ENCODE measurements around the gene EFCAB7. TPM values are rescaled to one million over a fixed set of nuclear protein-coding genes. Genes with fewer than 3 reads are reported as not detected.

EFCAB7 gene
- total and polyA plus RNA-seq, 2 of the 8 experiments (the other 6 are each of a cell fraction or from before 2014, with no cell fraction given), result 1.1 to 3.1 TPM

- no peak for FAIRE-seq
- Histone ChIP-seq H2BK5ac (ENCODE audit: low read depth, low read length) (peak overlapping the region; percentile 88; the same call in 1 of the 2 replicates), H2AFZ (ENCODE audit: low read length) (peak overlapping the region; percentile 92), H2BK20ac (ENCODE audit: low read length) (no peak overlapping the region), H3K27ac (ENCODE audit: low read depth, low read length) (no peak overlapping the region), H3K9me3 (ENCODE audit: insufficient read depth in 2 of 2, low read depth in 1 of 2, low read length in 1 of 2) (no peaks in the 10 kb centered on the region), H3K14ac (ENCODE audit: insufficient read length) (no peak overlapping the region), H4K91ac (replicated peaks; ENCODE audit: insufficient read length, low read length) (no peak overlapping the region), H3K23ac (ENCODE audit: insufficient read length) (no peak overlapping the region), H4K20me1 (replicated peaks in 1 of 2; ENCODE audit: control insufficient read depth in 1 of 2, insufficient read depth in 2 of 2, low read length in 2 of 2) (no peaks in the 10 kb centered on the region), H4K8ac (ENCODE audit: extremely low read depth, insufficient read depth, low read length) (no peak overlapping the region), H3K18ac (ENCODE audit: extremely low read depth, low read length) (no peak overlapping the region), H2BK120ac (replicated peaks; ENCODE audit: low read depth, low read length) (no peak overlapping the region), H3K4me2 (ENCODE audit: insufficient read depth in 1 of 2, low read depth in 2 of 2, low read length in 2 of 2) (peak overlapping the region; percentile 76 to 80), H3K79me2 (ENCODE audit: control insufficient read depth in 1 of 2, insufficient read depth in 2 of 2, low read length in 2 of 2) (peaks cover 0 to 21% of the 10 kb centered on the region in 2 experiments; a peak in 2 of 4 replicates), H4K5ac (ENCODE audit: insufficient read length, low read depth, low read length) (no peak overlapping the region), H3K79me1 (ENCODE audit: low read depth, low read length) (no peaks in the 10 kb centered on the region), H2BK15ac (ENCODE audit: low read length) (no peak overlapping the region), H2BK12ac (ENCODE audit: low read depth, low read length) (no peak overlapping the region), H3K9ac (replicated peaks in 1 of 4; ENCODE audit: extremely low read depth in 1 of 4, low read depth in 3 of 4, low read length in 3 of 4) (peak overlapping the region in 3 of 4 experiments; percentile 68 to 82 (median 81); a peak in 6 of 7 replicates), H3K4ac (replicated peaks; ENCODE audit: insufficient read length, low read depth, low read length) (no peak overlapping the region), H3K23me2 (ENCODE audit: low read depth, low read length) (peaks cover 7% of the 10 kb centered on the region; the same call in 1 of the 2 replicates), H3K36me3 (ENCODE audit: control insufficient read depth in 2 of 4, insufficient read depth in 4 of 4, low read length in 3 of 4) (no peaks in the 10 kb centered on the region; a peak in 1 of 8 replicates), H3K4me1 (replicated peaks in 1 of 4; ENCODE audit: control insufficient read depth in 3 of 4, insufficient read depth in 4 of 4, low read length in 3 of 4) (peaks cover 0 to 7% (median 0%) of the 10 kb centered on the region in 4 experiments; a peak in 2 of 7 replicates), H2AK5ac (ENCODE audit: low read depth, low read length) (no peak overlapping the region), H3K56ac (replicated peaks; ENCODE audit: insufficient read length, low read depth, low read length) (no peak overlapping the region), H3K4me3 (ENCODE audit: extremely low read depth in 1 of 4, insufficient read depth in 2 of 4, low read depth in 3 of 4, low read length in 4 of 4) (peak overlapping the region; percentile 80 to 94 (median 90)), H3K27me3 (replicated peaks in 1 of 4; ENCODE audit: control insufficient read depth in 3 of 4, extremely low read depth in 1 of 4, insufficient read depth in 3 of 4, low read length in 3 of 4) (no peaks in the 10 kb centered on the region)
- CTCF ChIA-PET (ENCODE audit: partially characterized antibody), result interaction anchor here (1.5 to 3.6 kb wide), 2 partner anchors 15 to 197 kb away, joined by 3 to 20 read pairs; no protein-coding TSS in a partner anchor
- WGBS, 2 experiments (ENCODE audit: extremely low coverage in 1 of 2, insufficient coverage in 1 of 2, insufficient read length in 1 of 2, insufficient replicate concordance in 2 of 2, low coverage in 1 of 2, low lambda C conversion rate in 2 of 2, missing lambda C conversion rate in 1 of 2), result 13% methylated on average over 11 of the region's 11 CpGs; no CpG with 5 or more reads in 1 of the 2 experiments
- POLR2A ChIA-PET (ENCODE audit: partially characterized antibody), result interaction anchor here (1.1 to 1.2 kb wide), 3 partner anchors 10 to 12 kb away, joined by 4 to 6 read pairs (median 4); no protein-coding TSS in a partner anchor
- TF ChIP-seq SP2 (IDR thresholded peaks at IDR 0.05; ENCODE audit: low read length) (no peak), E2F6 (IDR thresholded peaks at IDR 0.05) (no peak), EZH2 (IDR thresholded peaks at IDR 0.05; ENCODE audit: low read depth, low read length, severe bottlenecking) (no peak), RBBP5 (IDR thresholded peaks at IDR 0.05; ENCODE audit: borderline replicate concordance, low read depth, low read length) (no peak), CBX5 (IDR thresholded peaks at IDR 0.05; ENCODE audit: low read depth, low read length) (no peak), BCL11A (IDR thresholded peaks at IDR 0.05; ENCODE audit: low read depth in 2 of 2, low read length in 2 of 2) (no peak), SIRT6 (IDR thresholded peaks at IDR 0.05; ENCODE audit: low read length) (no peak), NRF1 (IDR thresholded peaks at IDR 0.05; ENCODE audit: low read depth, low read length) (no peak), SAP30 (IDR thresholded peaks at IDR 0.05; ENCODE audit: insufficient read depth, insufficient replicate concordance, low read length) (no peak), PHF8 (conservative IDR thresholded peaks at IDR 0.05; ENCODE audit: low read depth, low read length) (no peak)
- DNase-seq (ENCODE audit: low read depth in 1 of 2, low spot score in 2 of 2), result no peak
Observed at GRCh38 chr1:63523738-63524137, 413 bp downstream of the EFCAB7 start.

Measured in H1 (cell line).